H1 (cell line): ENCODE data around the gene ARFGEF3. TPM values are rescaled to one million over a fixed set of nuclear protein-coding genes. Genes with fewer than 3 reads are reported as not detected.

Source experiments
- CTCF ChIA-PET: fragments of 300-600 bp; sonication (Branson Sonifier 250); formaldehyde crosslinking; loops from one replicate; lab custom pipeline; 2021; ENCODE audit not compliant: partially characterized antibody; lab: Charles Lee
- POLR2A ChIA-PET: fragments of 300-600 bp; sonication (Branson Sonifier 250); formaldehyde crosslinking; loops from one replicate; lab custom pipeline; 2021; ENCODE audit warnings: inconsistent platforms; ENCODE audit not compliant: partially characterized antibody; lab: Charles Lee
- DNase-seq, 2 experiments: peaks; one replicate each; pipeline versions ENCODE4 v3.0.0 to v3.0.0-alpha.2; 2010 to 2022; ENCODE audit warnings: low spot score in 2 of 2, low read depth in 1 of 2, mixed read lengths in 1 of 2
- FAIRE-seq: peaks from 2 replicates; lab custom pipeline; 2011; peaks lifted over from hg19 to GRCh38; lab: Jason Lieb, UNC
- H2AFZ ChIP-seq: 2 replicates; pipeline ENCODE4 v1.8.1; 2012; ENCODE audit warnings: low read length, inconsistent platforms
- H2AK5ac ChIP-seq: 2 replicates; pipeline ENCODE4 v1.6.1; 2013; ENCODE audit warnings: low read depth, low read length
- H2BK120ac ChIP-seq: replicated peaks from 2 replicates; pipeline ENCODE3; 2013; ENCODE audit warnings: low read depth, low read length, inconsistent platforms
- H2BK12ac ChIP-seq: 2 replicates; pipeline ENCODE4 v1.6.1; 2013; ENCODE audit warnings: low read depth, low read length
- H2BK15ac ChIP-seq: 2 replicates; pipeline ENCODE4 v1.6.1; 2013; ENCODE audit warnings: low read length
- H2BK20ac ChIP-seq: 2 replicates; pipeline ENCODE4 v1.6.1; 2013; ENCODE audit warnings: low read length
- H2BK5ac ChIP-seq: 2 replicates; pipeline ENCODE4 v1.6.1; 2013; ENCODE audit warnings: low read depth, low read length
- H3K14ac ChIP-seq: 2 replicates; pipeline ENCODE4 v1.6.1; 2013; ENCODE audit warnings: inconsistent platforms; ENCODE audit not compliant: insufficient read length
- H3K18ac ChIP-seq: 2 replicates; pipeline ENCODE4 v1.6.1; 2013; ENCODE audit warnings: low read length; ENCODE audit errors: extremely low read depth
- H3K23ac ChIP-seq: 2 replicates; pipeline ENCODE4 v1.6.1; 2013; ENCODE audit warnings: inconsistent platforms; ENCODE audit not compliant: insufficient read length
- H3K23me2 ChIP-seq: 2 replicates; pipeline ENCODE4 v1.6.1; 2013; ENCODE audit warnings: low read depth, low read length
- H3K27ac ChIP-seq: 2 replicates; pipeline ENCODE4 v1.6.1; 2011; ENCODE audit warnings: low read depth, low read length, inconsistent platforms
- H3K27me3 ChIP-seq, 4 experiments: replicated peaks in 1 of 4; 1 replicate in 1 of 4; 2 replicates in 3 of 4; pipeline versions ENCODE4 v1.6.1 to v1.8.1; 2011 to 2013; ENCODE audit warnings: low read length in 3 of 4, mild to moderate bottlenecking in 3 of 4, inconsistent platforms in 2 of 4, mixed read lengths in 2 of 4, moderate library complexity in 1 of 4; ENCODE audit not compliant: control insufficient read depth in 3 of 4, insufficient read depth in 3 of 4; ENCODE audit errors: extremely low read depth in 1 of 4
- H3K36me3 ChIP-seq, 4 experiments: 2 replicates each; pipeline versions ENCODE4 v1.6.1 to v1.8.1; 2011 to 2013; ENCODE audit warnings: mild to moderate bottlenecking in 4 of 4, low read length in 3 of 4, moderate library complexity in 2 of 4, control low read depth in 1 of 4, inconsistent platforms in 1 of 4; ENCODE audit not compliant: insufficient read depth in 4 of 4, control insufficient read depth in 2 of 4
- H3K4ac ChIP-seq: replicated peaks from 2 replicates; pipeline ENCODE3; 2013; ENCODE audit warnings: low read length, low read depth, mixed read lengths, inconsistent platforms; ENCODE audit not compliant: insufficient read length
- H3K4me1 ChIP-seq, 4 experiments: replicated peaks in 1 of 4; 1 replicate in 1 of 4; 2 replicates in 3 of 4; pipeline versions ENCODE4 v1.6.1 to v1.8.1; 2011 to 2013; ENCODE audit warnings: low read length in 3 of 4, inconsistent platforms in 2 of 4, mixed read lengths in 1 of 4; ENCODE audit not compliant: insufficient read depth in 4 of 4, control insufficient read depth in 3 of 4
- H3K4me2 ChIP-seq, 2 experiments: 2 replicates each; pipeline versions ENCODE4 v1.6.1 to v1.8.1; 2011 to 2013; ENCODE audit warnings: low read depth in 2 of 2, low read length in 2 of 2, control low read depth in 1 of 2, inconsistent platforms in 1 of 2, mild to moderate bottlenecking in 1 of 2; ENCODE audit not compliant: insufficient read depth in 1 of 2
- H3K4me3 ChIP-seq, 4 experiments: fragments of 200-600, 300-600 bp in 1 of 4; sonication (generic), shearing (Covaris generic), sonication (Bioruptor Twin) in 1 of 4; 2 replicates each; pipeline versions ENCODE4 v1.5.1 to v1.8.1; 2011 to 2016; ENCODE audit warnings: low read length in 4 of 4, low read depth in 3 of 4, control low read depth in 2 of 4, inconsistent platforms in 2 of 4, mild to moderate bottlenecking in 2 of 4, mixed read lengths in 1 of 4, moderate library complexity in 1 of 4; ENCODE audit not compliant: insufficient read depth in 2 of 4; ENCODE audit errors: extremely low read depth in 1 of 4
- H3K56ac ChIP-seq: replicated peaks from 2 replicates; pipeline ENCODE3; 2013; ENCODE audit warnings: low read depth, mild to moderate bottlenecking, mixed read lengths, low read length, inconsistent platforms; ENCODE audit not compliant: insufficient read length
- H3K79me1 ChIP-seq: 2 replicates; pipeline ENCODE4 v1.6.1; 2013; ENCODE audit warnings: low read depth, low read length, control low read depth
- H3K79me2 ChIP-seq, 2 experiments: 2 replicates each; pipeline versions ENCODE4 v1.6.1 to v1.8.1; 2012 to 2013; ENCODE audit warnings: low read length in 2 of 2, mild to moderate bottlenecking in 2 of 2, inconsistent platforms in 1 of 2; ENCODE audit not compliant: insufficient read depth in 2 of 2, control insufficient read depth in 1 of 2
- H3K9ac ChIP-seq, 4 experiments: replicated peaks in 1 of 4; 1 replicate in 1 of 4; 2 replicates in 3 of 4; pipeline versions ENCODE4 v1.6.1 to v1.8.1; 2011 to 2013; ENCODE audit warnings: low read depth in 3 of 4, low read length in 3 of 4, control low read depth in 2 of 4, mild to moderate bottlenecking in 2 of 4, moderate library complexity in 2 of 4, inconsistent platforms in 1 of 4; ENCODE audit errors: extremely low read depth in 1 of 4
- H3K9me3 ChIP-seq, 2 experiments: 2 replicates each; pipeline versions ENCODE4 v1.6.1 to v1.8.1; 2012 to 2013; ENCODE audit warnings: mild to moderate bottlenecking in 2 of 2, moderate library complexity in 2 of 2, control low read depth in 1 of 2, inconsistent platforms in 1 of 2, low read depth in 1 of 2, low read length in 1 of 2, mixed read lengths in 1 of 2; ENCODE audit not compliant: insufficient read depth in 2 of 2
- H4K20me1 ChIP-seq, 2 experiments: replicated peaks in 1 of 2; 2 replicates each; pipeline versions ENCODE3 to v1.8.1; 2011 to 2013; ENCODE audit warnings: inconsistent platforms in 2 of 2, low read length in 2 of 2, mild to moderate bottlenecking in 1 of 2; ENCODE audit not compliant: insufficient read depth in 2 of 2, control insufficient read depth in 1 of 2
- H4K5ac ChIP-seq: 2 replicates; pipeline ENCODE4 v1.6.1; 2013; ENCODE audit warnings: low read length, low read depth, mixed read lengths, inconsistent platforms; ENCODE audit not compliant: insufficient read length
- H4K8ac ChIP-seq: 2 replicates; pipeline ENCODE4 v1.8.0; 2013; ENCODE audit warnings: mild to moderate bottlenecking, moderate library complexity, low read length, inconsistent platforms; ENCODE audit not compliant: insufficient read depth; ENCODE audit errors: extremely low read depth
- H4K91ac ChIP-seq: replicated peaks from 2 replicates; pipeline ENCODE3; 2013; ENCODE audit warnings: low read length, mixed read lengths, inconsistent platforms; ENCODE audit not compliant: insufficient read length
- BACH1 ChIP-seq: IDR thresholded peaks from 2 replicates; pipeline ENCODE4 v1.6.1; 2012; ENCODE audit warnings: low read length, improper control_type of control experiment
- CEBPB ChIP-seq: IDR thresholded peaks from 2 replicates; pipeline ENCODE4 v1.6.1; 2012; ENCODE audit warnings: low read depth, low read length
- CHD2 ChIP-seq: IDR thresholded peaks from 2 replicates; pipeline ENCODE4 v1.6.1; 2012; ENCODE audit warnings: low read length, improper control_type of control experiment
- CREB1 ChIP-seq: IDR thresholded peaks from 2 replicates; pipeline ENCODE4 v1.6.1; 2012; ENCODE audit warnings: inconsistent platforms
- CTBP2 ChIP-seq: IDR thresholded peaks from 2 replicates; pipeline ENCODE4 v1.7.0; 2011; ENCODE audit warnings: borderline replicate concordance, mild to moderate bottlenecking, moderate library complexity, mixed read lengths, low read length; ENCODE audit not compliant: insufficient read depth, insufficient read length
- HDAC2 ChIP-seq, 2 experiments: fragments of 300-600 bp in 1 of 2; sonication (generic) in 1 of 2; IDR thresholded peaks; 2 replicates each; pipeline ENCODE4 v1.6.1; 2011 to 2012; ENCODE audit warnings: low read depth in 2 of 2, low read length in 2 of 2, mild to moderate bottlenecking in 2 of 2, moderate library complexity in 2 of 2, borderline replicate concordance in 1 of 2, inconsistent platforms in 1 of 2
- TAF7 ChIP-seq: optimal IDR thresholded peaks from 2 replicates; pipeline ENCODE3; 2011; ENCODE audit warnings: low read depth, mild to moderate bottlenecking, inconsistent platforms, low read length, moderate library complexity, borderline replicate concordance
- polyA plus RNA-seq, 7 experiments: library from polyadenylated mRNA; depleted of rRNA in 3 of 7; stranded (reverse) in 5 of 7; unstranded in 2 of 7; fragments of >200 nt in 5 of 7; fragments of 200-250 nt in 2 of 7; gene quantifications; 1 replicate in 5 of 7; 2 replicates in 1 of 7; 4 replicates in 1 of 7; pipeline versions ENCODE4 v1.2.1 to v1.2.3, GENCODE V29; 2011 to 2013; ENCODE audit warnings: missing spikeins in 2 of 7, mixed read lengths in 2 of 7
- total RNA-seq: library from RNA; stranded (reverse); fragmentation: NEBNext Ultra II Directional; extraction: Animal tissue kit (Norgen Biotek cat#: 25700); gene quantifications from 2 replicates; pipeline ENCODE4 v1.2.1, GENCODE V29; 2021
- TF ChIP-seq, protein P1 (sequence below): IDR thresholded peaks from 2 replicates; pipeline ENCODE4 v1.6.1; 2012; ENCODE audit warnings: inconsistent platforms
- TF ChIP-seq, protein P2 (sequence below): IDR thresholded peaks from 2 replicates; pipeline ENCODE4 v1.6.1; 2012; ENCODE audit warnings: low read length, inconsistent platforms

ARFGEF3 gene
- total and polyA plus RNA-seq, 2 of the 8 experiments (the other 6 are each of a cell fraction or from before 2014, with no cell fraction given): 5.8 to 23.2 TPM

DNA sequence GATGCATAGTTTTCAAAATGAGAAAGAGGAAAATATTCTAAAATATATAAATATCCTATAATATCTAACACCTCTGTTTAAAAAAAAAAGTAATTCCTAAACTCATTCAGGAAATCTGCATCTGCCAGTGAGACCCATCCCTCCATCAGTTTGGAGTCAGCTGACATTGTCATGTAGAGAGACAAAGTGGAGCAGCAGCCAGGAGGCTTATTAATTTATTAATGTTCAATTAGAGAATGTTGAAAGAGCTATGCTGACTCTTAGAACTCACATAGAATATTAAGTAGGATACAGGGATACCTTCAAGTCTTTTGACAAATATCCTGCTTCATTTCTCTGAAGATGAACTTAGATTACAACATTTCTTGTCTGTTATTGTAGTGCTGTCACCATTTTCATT, 41.8 kb upstream of the ARFGEF3 start:
- H3K9me3 ChIP-seq: peaks cover 2 to 4% of the 10 kb centered on the region in 2 experiments; a peak in 2 of 4 replicates
- no peaks in the 10 kb centered on the region for H3K79me1 ChIP-seq
- no peak overlapping the region for H3K14ac ChIP-seq
- H4K8ac ChIP-seq: no peak overlapping the region
- H3K36me3 ChIP-seq: no peaks in the 10 kb centered on the region
- no peak overlapping the region for H2BK120ac ChIP-seq
- FAIRE-seq (no peak), DNase-seq (no peak)
- no peak overlapping the region for H3K23ac ChIP-seq
- no peak overlapping the region for H3K4me3 ChIP-seq
- H2BK15ac ChIP-seq: no peak overlapping the region
- no peaks in the 10 kb centered on the region for H4K20me1 ChIP-seq
- TF ChIP-seq BACH1 (no peak), HDAC2 (IDR thresholded peaks at IDR 0.05; ENCODE audit: borderline replicate concordance in 1 of 2, low read depth in 2 of 2, low read length in 2 of 2) (no peak), CTBP2 (no peak), CHD2 (no peak), CEBPB (no peak), CREB1 (no peak), TAF7 (no peak)
- TF ChIP-seq, protein P1, sequence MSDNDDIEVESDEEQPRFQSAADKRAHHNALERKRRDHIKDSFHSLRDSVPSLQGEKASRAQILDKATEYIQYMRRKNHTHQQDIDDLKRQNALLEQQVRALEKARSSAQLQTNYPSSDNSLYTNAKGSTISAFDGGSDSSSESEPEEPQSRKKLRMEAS: no peak
- TF ChIP-seq, protein P2, sequence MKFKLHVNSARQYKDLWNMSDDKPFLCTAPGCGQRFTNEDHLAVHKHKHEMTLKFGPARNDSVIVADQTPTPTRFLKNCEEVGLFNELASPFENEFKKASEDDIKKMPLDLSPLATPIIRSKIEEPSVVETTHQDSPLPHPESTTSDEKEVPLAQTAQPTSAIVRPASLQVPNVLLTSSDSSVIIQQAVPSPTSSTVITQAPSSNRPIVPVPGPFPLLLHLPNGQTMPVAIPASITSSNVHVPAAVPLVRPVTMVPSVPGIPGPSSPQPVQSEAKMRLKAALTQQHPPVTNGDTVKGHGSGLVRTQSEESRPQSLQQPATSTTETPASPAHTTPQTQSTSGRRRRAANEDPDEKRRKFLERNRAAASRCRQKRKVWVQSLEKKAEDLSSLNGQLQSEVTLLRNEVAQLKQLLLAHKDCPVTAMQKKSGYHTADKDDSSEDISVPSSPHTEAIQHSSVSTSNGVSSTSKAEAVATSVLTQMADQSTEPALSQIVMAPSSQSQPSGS: no peak
- no peak overlapping the region for H4K91ac ChIP-seq
- no peaks in the 10 kb centered on the region for H3K79me2 ChIP-seq
- H3K4ac ChIP-seq: no peak overlapping the region
- no peaks in the 10 kb centered on the region for H3K27me3 ChIP-seq
- peaks cover 0 to 3% (median 2%) of the 10 kb centered on the region in 4 experiments; a peak in 3 of 7 replicates for H3K4me1 ChIP-seq
- POLR2A ChIA-PET: no interaction called here
- no peak overlapping the region for H2BK20ac ChIP-seq
- no peak overlapping the region for H3K18ac ChIP-seq
- no peak overlapping the region for H2BK5ac ChIP-seq
- no peaks in the 10 kb centered on the region for H3K23me2 ChIP-seq
- no peak overlapping the region for H2AFZ ChIP-seq
- H3K27ac ChIP-seq: no peak overlapping the region
- H3K56ac ChIP-seq: no peak overlapping the region
- no peak overlapping the region for H3K4me2 ChIP-seq
- no peak overlapping the region for H3K9ac ChIP-seq
- H2BK12ac ChIP-seq: no peak overlapping the region
- CTCF ChIA-PET: interaction anchor here (0.7 to 7.1 kb wide), 8 partner anchors 11 to 572 kb away, joined by 3 to 111 read pairs (median 4); no protein-coding TSS in a partner anchor
- no peak overlapping the region for H2AK5ac ChIP-seq
- no peak overlapping the region for H4K5ac ChIP-seq
